Fibroblast of skin of left quadriceps (primary cell): ENCODE data around the gene BCKDK.
A peak's percentile ranks its signal among the peaks of the same experiment; 100 is the strongest.
"Not testable (repeated sequence)": the region's sequence is repeated elsewhere in the genome, so short reads cannot be mapped to it uniquely, and the experiment has no call there.

Source experiments
- DNase-seq, 2 experiments: peaks; one replicate each; pipeline ENCODE4 v3.0.0-alpha.2; 2013; ENCODE audit warnings: low read depth in 2 of 2

The BCKDK gene

GRCh38 chr16:31141489-31142108 lies 33.4 kb downstream of the BCKDK start:
- no peak for DNase-seq

- peak; percentile 98 for DNase-seq
These were observed 34.2 kb downstream of the BCKDK start for GRCh38 chr16:31142109-31143010.

DNA sequence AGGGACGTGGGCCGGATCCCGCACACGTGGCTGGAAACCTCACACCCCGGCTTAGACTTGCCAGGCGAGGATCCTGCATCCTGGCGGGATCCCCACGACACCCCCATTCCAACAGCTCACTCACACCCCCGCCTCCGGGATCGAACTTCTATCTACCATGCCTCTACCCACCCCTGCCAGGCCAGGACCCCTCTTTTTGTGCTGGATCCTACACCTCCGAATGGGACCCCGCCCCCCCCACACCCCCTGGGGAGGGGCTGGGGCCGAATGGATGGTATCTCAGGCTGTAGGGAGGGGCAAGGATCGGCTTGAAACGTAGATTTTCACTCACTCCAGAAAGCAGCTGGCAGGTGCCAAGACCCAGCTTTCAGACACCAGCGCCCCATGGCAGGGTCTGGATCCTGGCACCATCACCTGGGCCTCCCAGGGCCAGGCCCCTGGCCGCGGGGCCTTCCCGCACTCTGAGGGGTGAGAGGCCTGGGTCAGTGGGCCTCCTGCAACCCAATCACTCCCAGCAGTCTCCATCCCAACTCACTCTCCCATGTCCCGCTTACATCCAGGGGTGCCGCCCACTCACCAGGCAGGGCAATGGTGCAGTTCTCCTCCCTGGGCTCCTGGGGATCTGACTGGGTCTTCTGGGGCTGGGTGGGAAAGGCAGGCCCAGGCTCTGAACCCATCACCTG lies 35.0 kb downstream of the BCKDK start:
- DNase-seq, result no peak

DNA sequence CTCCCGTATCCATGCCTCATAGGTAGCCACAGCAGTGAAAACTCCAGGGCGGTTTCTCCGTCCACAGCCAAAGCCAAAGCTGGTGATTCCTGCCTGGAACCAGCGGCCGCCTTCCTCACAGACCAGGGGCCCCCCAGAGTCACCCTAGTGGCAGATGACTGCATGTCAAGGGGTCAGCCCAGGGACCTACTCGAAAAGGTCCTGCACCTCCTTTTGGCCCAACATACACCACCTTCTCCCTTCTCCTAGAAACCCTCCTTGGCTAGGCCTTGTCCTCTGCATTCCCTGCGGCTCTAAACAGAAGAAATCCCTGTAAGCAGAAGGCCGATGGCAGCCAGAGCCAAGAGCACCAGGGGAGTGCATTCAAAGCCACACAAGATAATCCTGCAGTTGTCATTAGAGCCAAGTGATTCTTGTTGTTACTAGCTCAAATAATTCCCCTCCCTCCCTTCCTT lies 35.5 kb downstream of the BCKDK start:
- no peak for DNase-seq

- not testable (repeated sequence) for DNase-seq
These were observed 36.2 kb downstream of the BCKDK start for GRCh38 chr16:31144418-31144817.

DNA sequence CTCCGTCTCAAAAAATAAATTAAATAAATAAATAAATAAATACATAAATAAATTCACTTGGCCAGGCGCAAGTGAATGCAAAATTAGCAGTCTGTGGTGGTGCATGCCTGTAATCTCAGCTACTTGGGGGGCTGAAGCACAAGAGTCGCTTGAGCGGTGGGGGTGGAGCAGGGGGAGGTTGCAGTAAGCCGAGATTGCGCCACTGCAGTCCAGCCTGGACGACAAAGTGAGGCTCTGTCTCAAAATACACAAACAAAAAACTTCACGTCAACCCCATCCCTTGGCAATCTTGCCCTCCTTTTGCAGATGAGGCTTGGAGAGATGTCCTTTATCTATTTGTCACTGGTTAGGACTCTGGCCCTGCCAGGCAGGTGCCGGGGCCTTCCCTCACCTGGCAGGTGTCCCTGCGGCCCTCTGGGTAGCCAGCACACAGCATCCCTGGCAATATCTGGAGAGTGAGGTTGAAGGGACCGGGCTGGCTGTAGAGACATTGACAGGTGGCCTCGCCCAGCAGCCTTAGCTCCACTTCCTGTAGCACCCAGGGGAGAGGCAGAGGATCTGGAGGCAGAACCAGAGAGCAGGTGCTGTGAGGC lies 37.3 kb downstream of the BCKDK start:
- DNase-seq, result no peak

DNA sequence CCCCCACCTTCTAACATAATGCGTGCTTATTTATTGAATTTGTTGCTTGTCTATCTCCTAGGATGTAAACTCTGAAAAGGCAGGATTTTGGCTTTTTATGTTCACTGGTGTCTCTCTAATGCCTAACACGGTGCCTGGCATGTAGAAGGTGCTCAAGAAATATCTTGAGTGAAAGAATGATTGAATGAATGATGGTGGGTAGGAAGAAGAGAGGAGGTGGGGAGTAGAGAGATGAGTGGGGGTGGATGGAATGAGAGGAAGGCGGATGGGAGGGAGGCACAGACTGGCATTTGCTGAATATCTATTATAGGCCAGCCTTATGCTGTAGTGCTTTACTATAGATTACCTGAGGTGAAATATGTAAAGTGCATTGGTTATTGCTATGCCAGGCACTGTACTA lies 39.4 kb downstream of the BCKDK start:
- no peak for DNase-seq

DNA sequence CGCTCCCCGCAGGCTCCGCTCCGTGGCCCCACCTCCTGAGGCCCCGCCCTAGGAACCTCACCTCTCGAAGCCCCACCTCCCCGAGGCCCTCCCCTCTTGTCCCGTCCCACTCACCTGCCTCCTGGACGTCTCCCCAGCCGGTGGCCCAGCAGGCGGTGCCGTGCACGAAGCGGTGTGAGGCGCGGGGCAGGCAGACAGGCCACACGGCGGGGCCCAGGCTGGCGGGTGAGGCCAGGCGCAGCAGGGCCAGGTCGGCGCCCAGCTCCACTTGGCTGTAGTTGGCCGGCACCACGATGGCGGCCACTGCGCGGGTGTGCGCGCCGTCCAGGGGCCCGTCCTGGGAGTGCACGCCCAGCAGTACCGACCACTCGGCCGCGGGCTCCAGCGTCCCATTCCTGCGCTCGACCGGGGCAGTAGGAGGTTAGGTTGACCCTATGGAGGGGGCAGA lies 40.1 kb downstream of the BCKDK start:
- no peak for DNase-seq

- DNase-seq, result no peak
These were observed 40.7 kb downstream of the BCKDK start for GRCh38 chr16:31148896-31149295.

DNA sequence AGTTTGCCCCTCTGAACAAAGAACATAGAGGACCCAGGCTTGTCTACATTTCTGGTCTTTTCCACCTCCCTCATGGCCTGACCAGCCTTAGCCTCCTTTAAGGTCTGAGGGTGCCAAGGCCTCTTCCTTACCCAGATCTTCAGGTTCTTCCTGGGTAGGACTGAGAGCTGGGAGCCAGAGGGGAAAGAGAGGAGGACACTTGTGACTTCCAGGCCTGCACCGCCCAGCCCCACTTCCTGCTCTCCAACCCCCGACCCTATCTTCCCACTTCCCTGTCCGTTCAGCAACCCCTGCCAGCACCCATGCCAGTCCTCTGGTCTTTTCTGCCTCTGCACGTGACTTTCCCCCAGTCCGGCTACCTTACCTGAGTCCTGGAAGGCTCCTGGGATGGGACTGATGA lies 41.1 kb downstream of the BCKDK start:
- no peak for DNase-seq

DNA sequence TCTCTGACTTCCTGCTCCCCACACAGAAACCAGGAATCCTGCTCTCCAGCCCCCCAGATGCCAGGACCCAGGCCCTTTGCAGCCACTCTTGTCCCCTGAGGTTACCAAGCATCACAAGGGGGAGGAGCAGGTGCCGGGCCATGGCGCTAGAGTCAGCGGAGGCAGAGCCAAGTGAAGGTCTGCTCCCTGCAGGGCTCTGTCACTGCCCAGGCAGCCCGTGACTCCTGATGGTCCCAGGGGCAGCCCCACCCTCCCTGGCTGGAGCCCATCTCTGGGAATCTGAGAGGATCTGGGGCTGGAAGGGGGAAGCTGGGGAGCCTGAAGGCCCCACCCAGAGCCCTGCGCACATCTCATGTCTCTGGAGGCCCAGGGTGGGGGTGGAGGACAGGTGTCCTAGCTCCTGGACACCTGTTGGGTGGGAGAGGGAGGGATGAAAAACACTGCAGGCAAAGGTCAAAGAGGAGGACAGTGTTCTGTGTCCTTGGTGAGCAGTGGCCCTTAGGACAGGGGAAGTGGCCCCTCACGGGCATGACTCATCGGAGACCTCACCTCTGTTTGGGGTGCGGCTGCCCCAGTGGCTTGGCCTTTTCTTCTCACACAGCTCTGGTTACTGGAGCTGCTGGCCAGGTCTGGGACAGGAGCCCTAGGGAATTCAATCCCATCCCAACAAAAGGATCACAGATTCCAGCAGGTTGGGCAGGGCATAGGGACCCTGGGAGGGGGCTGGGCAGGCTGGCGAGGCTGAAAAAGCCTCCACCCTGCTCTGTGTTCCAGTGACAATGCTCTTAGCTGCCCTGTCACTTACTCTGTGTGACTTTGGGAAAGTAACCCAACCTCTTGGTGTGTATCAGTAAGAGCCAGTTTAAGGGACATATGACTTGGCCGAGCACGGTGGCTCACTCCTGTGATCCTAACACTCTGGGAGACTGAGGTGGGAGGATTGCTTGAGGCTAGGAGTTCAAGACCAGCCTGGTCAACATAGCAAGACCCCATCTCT lies 42.0 kb downstream of the BCKDK start, which contains the start of gene PRSS36:
PRSS36 (minus strand) TSS at position 173 of the 997 bp plus-strand sequence; CDS start at position 142, 31 bp downstream.
- no peak for DNase-seq

DNA sequence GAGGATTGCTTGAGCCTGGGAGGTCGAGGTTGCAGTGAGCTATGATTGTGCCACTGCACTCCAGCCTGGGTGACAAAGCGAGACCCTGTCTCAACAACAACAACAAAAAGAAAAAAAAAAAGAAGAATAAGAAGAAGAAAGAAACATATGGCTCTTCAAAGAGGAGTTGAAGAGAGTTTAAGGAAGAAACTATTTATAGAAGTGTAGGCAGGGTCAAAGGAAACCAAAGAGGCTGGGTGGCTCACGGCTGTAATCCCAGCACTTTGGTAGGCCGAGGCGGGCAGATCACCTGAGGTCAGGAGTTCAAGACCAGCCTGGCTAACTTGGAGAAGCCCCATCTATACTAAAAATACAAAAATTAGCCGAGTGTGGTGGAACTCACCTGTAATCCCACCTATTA lies 42.8 kb downstream of the BCKDK start:
- DNase-seq, result not testable (repeated sequence)

DNA sequence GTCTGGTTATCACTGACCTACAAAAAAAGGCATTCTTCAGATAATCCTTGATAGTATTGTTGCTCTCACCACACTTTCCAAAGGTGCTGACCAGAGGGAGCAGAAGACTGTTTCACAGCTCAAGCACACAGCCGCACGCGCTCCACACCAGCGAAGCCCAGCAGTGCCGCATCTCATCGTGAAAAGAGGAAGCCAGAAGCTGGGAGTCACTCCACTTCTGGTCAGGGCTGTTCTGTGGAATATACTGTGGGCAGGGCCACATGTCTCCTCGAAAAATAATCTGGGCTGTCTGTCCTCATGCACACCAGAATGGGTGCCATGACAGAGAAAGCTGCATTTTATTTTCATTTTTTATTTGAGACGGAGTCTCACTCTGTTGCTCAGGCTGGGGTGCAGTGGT lies 49.0 kb downstream of the BCKDK start:
- DNase-seq, result no peak
